ENCODE measurements around the gene ZNF391.

DNA sequence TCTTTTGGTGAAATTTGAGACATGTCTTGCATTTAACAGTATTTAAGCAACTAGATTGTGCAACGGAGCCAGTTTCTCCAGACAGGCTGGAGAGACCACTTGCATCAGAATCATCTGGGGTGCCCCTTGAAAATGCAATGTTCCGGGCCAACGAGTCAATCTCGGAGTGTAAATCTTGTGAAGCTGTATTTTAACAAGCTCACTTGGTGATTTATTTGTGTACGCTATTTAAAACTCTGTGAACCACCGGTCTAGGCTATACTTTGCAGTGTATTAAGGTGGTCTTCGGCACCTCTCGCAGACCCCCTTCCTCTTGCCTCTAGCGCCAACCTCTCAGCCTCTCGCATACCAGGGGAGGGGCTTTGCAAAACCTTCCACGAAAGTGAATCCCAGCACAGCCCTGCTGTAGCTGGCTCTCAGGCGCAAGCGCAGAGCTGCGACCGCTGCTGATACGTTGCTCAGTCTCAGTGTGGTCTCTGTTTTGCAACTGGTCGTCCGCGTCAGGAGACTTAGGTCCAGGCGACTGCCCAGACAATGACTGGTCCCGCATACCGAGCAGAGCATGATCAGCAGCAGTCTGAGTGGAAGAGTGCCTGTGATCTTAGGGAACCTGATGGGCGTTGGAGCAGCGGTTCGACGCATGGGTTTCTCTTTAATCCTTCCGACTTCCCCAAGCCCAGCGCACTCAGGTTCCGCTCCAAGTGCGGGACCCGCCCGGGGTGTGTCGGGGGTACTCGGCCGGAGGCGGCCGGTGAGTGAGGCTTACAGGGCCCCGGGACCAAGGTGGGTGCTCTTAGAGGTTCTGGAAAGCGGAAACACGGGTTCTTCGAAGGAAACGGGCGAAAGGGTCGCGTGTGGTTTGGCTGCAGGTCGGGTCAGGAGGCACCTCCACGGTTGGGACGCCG is at the start of gene ZNF391:
- TF ChIP-seq, protein P1, sequence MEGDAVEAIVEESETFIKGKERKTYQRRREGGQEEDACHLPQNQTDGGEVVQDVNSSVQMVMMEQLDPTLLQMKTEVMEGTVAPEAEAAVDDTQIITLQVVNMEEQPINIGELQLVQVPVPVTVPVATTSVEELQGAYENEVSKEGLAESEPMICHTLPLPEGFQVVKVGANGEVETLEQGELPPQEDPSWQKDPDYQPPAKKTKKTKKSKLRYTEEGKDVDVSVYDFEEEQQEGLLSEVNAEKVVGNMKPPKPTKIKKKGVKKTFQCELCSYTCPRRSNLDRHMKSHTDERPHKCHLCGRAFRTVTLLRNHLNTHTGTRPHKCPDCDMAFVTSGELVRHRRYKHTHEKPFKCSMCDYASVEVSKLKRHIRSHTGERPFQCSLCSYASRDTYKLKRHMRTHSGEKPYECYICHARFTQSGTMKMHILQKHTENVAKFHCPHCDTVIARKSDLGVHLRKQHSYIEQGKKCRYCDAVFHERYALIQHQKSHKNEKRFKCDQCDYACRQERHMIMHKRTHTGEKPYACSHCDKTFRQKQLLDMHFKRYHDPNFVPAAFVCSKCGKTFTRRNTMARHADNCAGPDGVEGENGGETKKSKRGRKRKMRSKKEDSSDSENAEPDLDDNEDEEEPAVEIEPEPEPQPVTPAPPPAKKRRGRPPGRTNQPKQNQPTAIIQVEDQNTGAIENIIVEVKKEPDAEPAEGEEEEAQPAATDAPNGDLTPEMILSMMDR (IDR thresholded peaks at IDR 0.05), result no peak
- TF ChIP-seq POLR2A (IDR thresholded peaks at IDR 0.05) (no peak), POLR2AphosphoS5 (IDR thresholded peaks at IDR 0.05; ENCODE audit: insufficient read depth in 1 of 2, low read depth in 1 of 2) (peak; percentile 44 to 77)

Data from vagina (tissue), 2 donors.